ENCODE measurements around the gene SUCO.

- TF ChIP-seq POLR2A (IDR thresholded peaks at IDR 0.05) (no peak), CTCF (IDR thresholded peaks at IDR 0.05) (no peak)
These were observed 682 bp downstream of the SUCO start for GRCh38 chr1:172533513-172534151.
